ENCODE data around the gene RABIF.
A peak's percentile ranks its signal among the peaks of the same experiment; 100 is the strongest.
"Not testable (repeated sequence)": the region's sequence is repeated elsewhere in the genome, so short reads cannot be mapped to it uniquely, and the experiment has no call there.

The RABIF gene
- 19.7 to 35.1 (median 33.8) reads per million in 4 experiments for total RNA-seq

- peak; percentile 95 for DNase-seq
Observed at GRCh38 chr1:202888531-202889360, at the start of gene RABIF. Gene RABIF, minus strand, starts transcription at chr1:202889149. Its CDS starts 51 bp downstream, at chr1:202889098.

GRCh38 chr1:202938287-202938925 lies 49.5 kb upstream of the RABIF start:
- DNase-seq: no peak

GRCh38 chr1:202936409-202936808 lies 47.5 kb upstream of the RABIF start:
- DNase-seq: not testable (repeated sequence)

GRCh38 chr1:202935844-202936243 lies 46.9 kb upstream of the RABIF start:
- DNase-seq: no peak

- no peak for DNase-seq
Observed at GRCh38 chr1:202934755-202935154, 45.8 kb upstream of the RABIF start.

- no peak for DNase-seq
Observed at GRCh38 chr1:202932476-202932875, 43.5 kb upstream of the RABIF start.

GRCh38 chr1:202926581-202927491 lies 37.9 kb upstream of the RABIF start, which contains the start of gene KLHL12:
Gene KLHL12, minus strand, starts transcription at chr1:202927234. Its CDS starts 2,072 bp downstream, at chr1:202925162.
- peak; percentile 89 for DNase-seq

GRCh38 chr1:202923533-202923932 lies 34.6 kb upstream of the RABIF start:
- no peak for DNase-seq

GRCh38 chr1:202919615-202920014 lies 30.7 kb upstream of the RABIF start:
- no peak for DNase-seq

- no peak for DNase-seq
Observed at GRCh38 chr1:202915146-202915545, 26.2 kb upstream of the RABIF start.

- not testable (repeated sequence) for DNase-seq
Observed at GRCh38 chr1:202912476-202912875, 23.5 kb upstream of the RABIF start.

- no peak for DNase-seq
Observed at GRCh38 chr1:202909494-202909893, 20.5 kb upstream of the RABIF start.

- no peak for DNase-seq
Observed at GRCh38 chr1:202908998-202909397, 20.0 kb upstream of the RABIF start.

GRCh38 chr1:202905331-202905730 lies 16.4 kb upstream of the RABIF start:
- DNase-seq: no peak

GRCh38 chr1:202903808-202904207 lies 14.9 kb upstream of the RABIF start:
- not testable (repeated sequence) for DNase-seq

GRCh38 chr1:202901555-202901954 lies 12.6 kb upstream of the RABIF start:
- DNase-seq: no peak

- DNase-seq: no peak
Observed at GRCh38 chr1:202892501-202892900, 3.6 kb upstream of the RABIF start.

- DNase-seq: no peak
Observed at GRCh38 chr1:202890392-202890791, 1.4 kb upstream of the RABIF start.

- no peak for DNase-seq
Observed at GRCh38 chr1:202888221-202888530, 773 bp downstream of the RABIF start.

GRCh38 chr1:202880961-202881460 lies 7.9 kb downstream of the RABIF start:
- no peak for DNase-seq

- DNase-seq: no peak
Observed at GRCh38 chr1:202880062-202880461, 8.9 kb downstream of the RABIF start.

- DNase-seq: no peak
Observed at GRCh38 chr1:202879128-202879527, 9.8 kb downstream of the RABIF start.

GRCh38 chr1:202873026-202873425 lies 15.9 kb downstream of the RABIF start:
- no peak for DNase-seq
